GM19025 (cell line): ENCODE measurements around the gene CPSF2.
A peak's percentile ranks its signal among the peaks of the same experiment; 100 is the strongest.

ENCODE experiments used
- ATAC-seq: cut with Tn5 transposase; IDR thresholded peaks from one replicate; pipeline ENCODE4 v1.9.1; 2021; ENCODE audit warnings: mild to moderate bottlenecking, low read depth, moderate library complexity; ENCODE audit not compliant: unreplicated experiment

The CPSF2 gene

DNA sequence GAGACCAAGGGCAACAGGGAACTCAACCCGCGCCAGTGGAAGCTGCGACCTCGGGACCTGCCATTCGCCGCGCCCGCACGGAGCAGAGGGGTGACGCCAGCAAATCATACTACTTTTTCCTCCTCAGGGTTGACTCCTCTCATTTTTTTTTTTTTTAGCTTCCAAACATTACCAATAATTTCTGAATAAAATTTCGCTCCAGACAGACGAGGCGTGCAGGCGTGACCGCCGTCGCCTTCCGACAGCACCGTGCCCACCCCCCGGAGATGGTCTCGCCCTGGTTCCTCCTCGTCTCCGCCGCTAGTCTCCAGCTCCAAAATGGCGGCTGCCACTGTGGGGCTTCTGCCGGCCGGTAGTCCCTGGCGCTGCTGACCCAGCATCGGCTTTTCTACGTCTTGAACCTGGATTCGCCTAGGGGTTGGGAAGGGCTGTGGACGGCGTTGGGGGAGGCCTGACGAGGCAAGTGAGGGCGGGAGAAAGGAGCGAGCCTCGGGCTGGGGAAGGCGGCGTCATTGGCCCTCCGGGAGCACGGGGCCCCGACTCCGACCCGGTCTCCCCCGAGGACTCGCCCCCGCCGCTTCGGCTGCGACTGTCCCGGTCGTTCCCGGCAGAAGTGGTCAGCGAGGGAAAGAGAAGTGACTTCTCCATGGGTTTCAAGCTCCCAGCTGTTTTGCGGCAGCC lies at the start of gene CPSF2, which contains the start of gene NDUFB1:
Gene CPSF2 (plus strand): TSS at position 300 of the 681 bp plus-strand sequence. CDS start 9,016 bp downstream, outside the sequence.
Gene NDUFB1 (minus strand): TSS at position 37 of the 681 bp plus-strand sequence. CDS start 4,069 bp downstream, outside the sequence.
- peak; percentile 89 for ATAC-seq

DNA sequence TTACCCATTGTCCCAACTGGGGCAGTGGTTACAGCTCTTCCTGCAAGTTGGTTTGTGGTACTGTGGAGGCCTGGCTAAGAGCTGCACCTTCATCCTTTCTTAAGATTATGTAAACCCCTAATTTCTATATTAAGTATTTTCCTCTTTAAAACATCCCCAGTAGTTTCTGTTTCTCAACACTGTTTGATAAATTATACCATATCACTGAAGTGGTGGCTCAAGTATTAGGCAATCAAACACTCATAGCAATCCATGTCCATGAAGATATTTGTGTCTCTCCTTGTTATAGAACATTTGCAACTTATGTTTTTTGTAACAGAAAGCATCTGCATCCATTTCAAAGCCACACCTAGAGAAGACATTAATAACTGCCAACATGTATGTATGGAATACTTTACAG lies 47.2 kb upstream of the CPSF2 start:
- no peak for ATAC-seq

DNA sequence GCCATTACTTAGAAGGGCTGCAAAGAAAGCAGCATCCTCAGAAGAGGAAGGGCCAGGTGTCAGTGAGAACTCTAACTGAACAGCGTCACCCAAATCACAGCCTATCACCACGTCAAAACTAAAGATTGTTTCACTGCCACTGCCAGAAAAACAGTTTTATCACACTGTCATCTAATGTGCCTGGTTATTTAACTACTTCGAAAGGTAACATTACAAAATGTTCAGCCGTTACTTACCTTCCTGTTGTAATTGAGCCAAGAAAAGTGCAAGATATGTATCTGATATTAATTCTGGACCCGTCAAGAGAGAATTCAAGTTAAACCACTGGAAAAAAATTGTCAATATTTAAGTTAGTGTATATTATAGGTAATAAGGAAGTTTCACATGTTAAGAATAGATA lies 33.3 kb upstream of the CPSF2 start:
- no peak for ATAC-seq

DNA sequence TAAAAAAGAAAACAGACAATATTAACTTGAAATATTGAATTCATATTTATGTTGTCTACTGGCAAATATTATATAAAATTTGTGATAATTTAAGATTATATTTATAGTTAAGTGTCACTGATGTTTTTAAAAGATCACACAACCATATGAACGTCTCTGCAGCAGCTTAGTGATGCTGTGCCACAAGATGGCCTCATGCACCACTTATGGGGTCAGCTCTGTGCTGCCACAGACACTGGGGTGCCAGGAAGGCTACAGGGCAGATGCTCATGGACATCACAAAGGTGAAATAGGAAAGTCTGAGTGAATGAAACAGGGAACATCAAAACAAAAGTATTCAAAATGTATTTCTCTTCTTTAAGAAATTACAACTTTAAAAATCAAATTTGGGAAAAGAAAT lies 28.4 kb upstream of the CPSF2 start:
- no peak for ATAC-seq

DNA sequence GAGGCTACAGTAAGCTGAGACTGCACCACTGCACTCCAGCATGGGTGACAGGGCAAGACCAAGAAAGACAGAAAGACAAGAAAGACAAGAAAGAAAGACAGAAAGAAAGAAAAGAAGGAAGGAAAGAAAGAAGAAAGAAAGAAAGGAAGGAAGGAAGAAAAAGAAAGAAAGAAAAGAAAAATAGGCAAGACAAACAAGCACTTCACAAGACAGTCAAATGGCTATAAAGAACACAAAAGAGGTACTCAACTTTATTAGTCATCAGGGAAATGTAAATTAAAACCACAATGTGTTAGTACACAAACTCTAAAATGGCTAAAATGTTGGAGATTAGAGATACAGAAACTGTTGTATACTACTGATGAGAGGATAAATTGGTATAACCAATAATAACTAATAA lies 22.0 kb upstream of the CPSF2 start:
- no peak for ATAC-seq

DNA sequence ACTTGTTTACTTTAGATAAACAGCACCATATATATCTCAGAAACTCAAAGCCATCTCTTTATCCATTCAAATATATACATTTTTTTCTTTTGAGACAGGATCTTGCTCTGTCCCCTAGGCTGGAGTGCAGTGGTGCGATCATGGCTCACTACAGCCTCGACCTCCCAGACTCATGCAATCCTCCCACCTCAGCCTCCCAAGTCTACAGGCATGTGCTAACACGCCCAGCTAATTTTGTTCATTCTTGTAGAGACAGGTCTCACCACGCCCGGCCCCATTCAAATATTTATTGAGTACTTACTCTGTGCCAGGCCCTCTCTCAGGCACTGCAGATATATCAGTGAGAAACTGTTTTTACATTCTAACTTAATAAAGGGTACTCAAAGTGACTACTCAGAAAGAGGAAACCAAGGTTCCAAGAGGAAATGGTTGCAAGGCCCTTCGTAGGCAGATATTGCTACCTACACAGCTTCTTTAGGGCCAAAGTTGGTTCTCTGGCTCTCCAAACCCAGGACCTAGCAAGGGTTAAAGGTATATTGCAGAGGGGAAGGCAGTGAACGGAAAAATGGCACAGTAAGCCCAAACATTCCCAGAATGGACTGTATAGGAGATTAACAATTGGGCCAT lies 18.3 kb upstream of the CPSF2 start:
- no peak for ATAC-seq

DNA sequence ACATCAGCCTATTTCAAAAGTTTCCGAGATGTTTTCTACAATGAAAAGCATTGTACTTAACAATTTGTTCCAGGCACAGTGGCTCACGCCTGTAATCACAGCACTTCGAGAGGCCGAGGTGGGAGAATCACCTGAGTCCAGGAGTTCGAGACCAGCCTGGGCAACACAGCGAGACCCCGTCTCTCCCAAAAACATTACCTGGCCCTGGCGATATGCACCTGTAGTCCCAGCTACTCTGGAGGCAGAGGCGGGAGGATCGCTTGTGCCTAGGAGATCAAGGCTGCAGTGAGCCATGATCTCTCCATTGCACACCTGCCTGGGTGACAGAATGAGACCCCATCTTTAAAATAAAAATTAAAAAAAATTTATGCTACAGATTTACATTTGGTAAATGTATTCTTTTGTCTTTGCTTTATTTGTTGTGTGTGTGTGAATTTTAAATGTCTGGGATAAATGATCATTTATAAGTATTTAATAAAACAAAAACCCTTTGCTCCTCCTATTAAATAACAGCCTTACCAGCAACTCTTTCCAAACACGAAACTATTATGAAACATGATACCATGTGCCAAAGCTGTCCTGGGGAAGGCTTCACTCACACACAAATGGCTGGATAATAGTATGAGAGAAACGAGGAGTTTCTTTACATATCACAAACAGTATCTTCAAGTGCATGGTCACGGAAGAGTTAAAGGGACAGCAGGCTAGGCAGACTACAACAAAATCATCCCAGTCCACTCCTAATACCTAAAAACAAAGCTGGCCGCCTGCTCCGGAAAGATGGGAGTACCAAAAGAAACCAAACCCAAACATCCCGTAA lies 16.5 kb upstream of the CPSF2 start:
- no peak for ATAC-seq

DNA sequence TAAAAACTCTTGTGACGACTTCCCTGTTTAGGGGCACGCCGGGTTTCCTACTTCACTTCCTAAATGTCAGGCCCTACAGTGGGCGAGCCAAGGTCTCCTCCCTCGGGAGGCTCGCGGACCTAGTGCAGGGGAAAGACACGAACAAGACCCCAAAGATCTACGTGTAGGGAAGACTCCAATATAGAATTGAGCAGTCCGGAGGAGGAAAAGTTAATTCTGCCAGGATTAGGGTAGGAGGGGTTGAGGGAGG lies 16.0 kb upstream of the CPSF2 start:
- peak; percentile 3 for ATAC-seq

DNA sequence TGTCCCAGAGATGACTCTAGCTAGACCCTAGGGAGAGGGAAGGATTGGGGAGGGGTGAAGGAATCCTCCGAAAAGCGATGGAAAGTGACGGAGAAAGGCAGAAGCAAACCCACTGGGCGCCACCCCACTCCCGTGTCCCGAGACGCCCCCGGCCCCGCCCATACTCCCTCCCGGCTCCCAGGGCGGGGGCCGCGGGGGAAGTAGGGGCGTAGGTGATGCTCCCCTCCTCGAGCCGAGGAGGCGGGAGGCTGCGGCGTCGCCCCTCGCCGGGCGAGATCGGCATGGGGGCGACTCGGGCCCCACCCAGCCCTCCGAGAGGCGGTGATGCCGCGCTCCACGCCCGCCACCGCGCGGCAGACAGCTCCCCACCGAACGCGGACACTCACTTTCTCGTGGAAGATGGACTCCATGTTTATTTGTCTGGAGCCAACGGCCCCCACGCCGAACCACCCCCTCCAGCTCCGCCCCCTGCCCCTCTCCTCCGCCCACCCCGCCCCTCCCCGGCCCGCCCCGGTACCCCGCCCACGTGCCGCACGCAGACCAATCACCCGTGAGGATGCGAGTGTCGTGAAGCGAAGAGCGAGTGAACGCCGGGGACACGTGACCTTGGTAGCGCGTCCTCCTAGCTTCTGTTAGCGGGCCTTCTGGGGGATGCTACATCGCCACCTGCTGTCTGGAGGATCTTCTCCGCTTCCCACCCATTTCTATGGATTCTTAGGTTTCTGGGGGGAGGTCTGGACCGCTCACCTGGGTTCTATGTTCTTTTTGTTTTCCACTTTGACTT lies 15.4 kb upstream of the CPSF2 start, which contains the start of gene ATXN3:
Gene ATXN3 (minus strand): TSS at position 440 of the 784 bp plus-strand sequence. CDS start 30 bp downstream, at position 410.
- ATAC-seq = peak; percentile 84

DNA sequence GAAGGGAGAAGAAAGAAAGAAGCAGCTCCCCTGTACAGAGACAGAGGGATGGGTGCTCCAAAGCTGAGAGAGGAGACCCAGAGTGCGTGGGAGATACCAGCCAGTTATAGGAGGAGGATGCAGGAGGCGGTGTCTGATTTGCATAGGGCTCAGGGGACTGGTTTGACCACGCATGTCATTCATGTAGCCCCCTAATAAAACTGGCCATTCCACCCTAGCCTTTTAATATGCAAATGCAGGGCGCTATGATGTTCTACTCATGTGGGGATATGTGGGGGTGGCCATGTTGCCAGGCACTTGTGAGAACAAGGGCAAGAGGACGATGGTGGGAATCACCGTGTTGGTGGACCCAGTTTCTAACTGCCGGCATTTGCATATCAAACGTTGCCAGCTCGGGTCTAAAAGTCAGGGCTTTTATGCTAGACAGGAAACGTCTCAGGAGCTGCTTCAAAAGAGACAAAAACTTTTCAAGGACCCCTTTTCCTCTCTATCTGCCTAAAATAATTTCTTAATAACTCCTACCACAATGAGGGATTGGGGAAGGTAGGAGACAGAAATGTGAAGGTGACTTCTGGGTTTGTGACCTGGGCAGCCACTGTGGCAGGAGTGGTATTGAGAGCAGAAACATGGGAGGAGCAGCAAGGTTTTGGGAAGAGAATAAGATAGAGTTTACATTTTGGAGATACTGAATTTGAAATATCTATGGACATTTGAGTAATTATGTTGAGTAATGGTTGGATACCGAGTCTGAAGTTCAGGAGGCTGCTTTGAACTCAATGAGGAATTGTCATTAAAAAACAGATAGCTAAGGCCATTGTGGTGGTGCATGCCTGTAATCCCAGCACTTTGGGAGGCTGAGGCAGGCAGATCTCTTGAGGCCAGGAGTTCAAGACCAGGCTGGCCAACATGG lies 13.2 kb upstream of the CPSF2 start:
- ATAC-seq = no peak

DNA sequence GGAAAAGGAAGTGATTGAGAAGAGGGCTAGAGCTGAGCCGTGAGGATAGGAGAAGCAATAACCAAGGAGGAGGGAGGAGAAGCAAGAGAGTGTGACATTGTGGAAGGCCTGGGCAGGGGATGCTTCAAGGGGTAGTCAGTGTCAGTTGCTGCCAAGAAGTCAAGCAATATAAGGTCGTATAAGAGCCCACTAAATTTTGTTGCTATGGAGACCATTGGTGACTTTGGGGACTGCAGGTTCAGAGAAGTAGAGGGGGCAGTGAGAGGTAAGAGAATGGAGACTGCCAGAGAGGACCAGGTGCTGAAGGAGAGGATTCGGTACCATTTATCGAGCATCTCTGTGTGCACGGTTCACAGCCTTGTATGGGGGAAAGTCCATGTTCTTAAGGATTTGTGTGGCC lies 12.3 kb upstream of the CPSF2 start:
- ATAC-seq = no peak

DNA sequence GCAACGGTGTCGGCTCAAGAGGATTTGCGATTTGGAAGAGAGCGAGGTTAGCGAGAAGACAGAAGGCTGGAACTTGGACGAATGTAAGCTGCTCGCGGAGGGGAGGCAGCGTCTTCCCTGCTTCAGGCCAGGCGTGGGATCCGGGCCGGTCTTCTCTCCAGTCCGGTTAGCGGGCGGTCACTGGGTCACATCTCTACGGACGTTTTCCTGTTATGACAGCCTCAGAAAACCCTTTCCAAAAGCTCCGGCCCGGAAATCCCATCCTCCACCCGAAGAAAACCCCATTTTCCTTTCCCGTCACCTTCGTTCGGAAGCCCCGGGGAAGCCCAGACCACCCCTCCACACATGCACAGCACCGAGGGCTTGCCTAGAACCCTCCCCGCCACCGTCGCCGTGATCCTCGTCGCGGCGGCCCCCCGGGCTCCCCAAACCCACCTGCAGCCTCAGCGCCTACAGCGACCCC lies 531 bp upstream of the CPSF2 start:
- ATAC-seq = no peak

DNA sequence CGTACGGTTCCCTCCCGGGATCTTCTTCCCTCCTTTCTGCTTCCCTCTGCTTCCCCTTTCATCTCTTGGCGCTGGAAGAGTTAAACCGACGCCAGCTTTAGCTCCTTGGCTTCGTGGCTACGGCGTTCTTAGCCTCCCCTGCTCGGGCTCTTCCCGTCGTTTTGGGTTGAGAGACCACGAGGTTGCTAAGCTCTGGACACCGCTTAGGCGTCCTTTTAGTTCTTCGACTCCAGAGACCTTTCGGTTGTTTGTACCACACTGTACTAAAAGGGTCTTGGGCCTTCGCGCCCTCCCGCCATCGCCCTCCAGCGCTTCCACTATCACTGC lies 545 bp downstream of the CPSF2 start:
- peak; percentile 3 for ATAC-seq

DNA sequence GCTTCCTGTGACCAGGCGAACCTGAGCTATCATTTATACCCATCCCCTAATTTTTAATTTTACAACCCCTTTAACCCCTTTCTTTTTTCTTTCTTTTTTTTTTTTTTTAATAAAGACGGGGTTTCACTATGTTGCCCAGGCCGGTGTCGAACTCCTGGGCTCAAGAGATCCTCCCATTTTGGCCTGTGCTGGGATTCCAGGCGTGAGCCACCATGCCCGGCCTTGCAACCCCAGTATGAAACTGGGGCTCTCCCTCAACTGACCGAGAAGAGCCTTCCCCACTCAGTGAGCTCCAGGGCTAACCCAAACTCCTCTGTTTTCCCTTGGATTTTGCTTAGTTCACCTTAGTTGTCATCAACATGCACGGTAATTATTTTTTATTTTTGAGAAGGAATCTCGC lies 992 bp downstream of the CPSF2 start:
- ATAC-seq = no peak

DNA sequence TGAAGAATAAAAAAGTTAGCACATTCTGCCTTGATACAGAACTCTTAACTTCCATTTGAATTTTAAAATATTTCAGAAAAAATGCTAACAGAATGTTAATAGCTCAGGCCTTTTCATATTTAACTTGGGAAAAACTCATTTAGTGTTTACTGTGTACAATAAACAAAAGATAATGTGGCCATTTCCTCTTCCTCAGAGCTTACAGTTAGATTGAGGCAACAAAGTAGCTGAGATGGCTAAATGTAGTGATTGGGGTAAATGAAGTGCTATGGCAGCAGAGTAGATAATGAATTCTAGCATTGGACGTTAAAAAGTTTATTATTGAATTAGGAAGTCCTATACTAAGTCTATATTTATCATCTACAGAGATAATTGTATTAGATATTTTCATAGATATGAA lies 12.7 kb downstream of the CPSF2 start:
- no peak for ATAC-seq

DNA sequence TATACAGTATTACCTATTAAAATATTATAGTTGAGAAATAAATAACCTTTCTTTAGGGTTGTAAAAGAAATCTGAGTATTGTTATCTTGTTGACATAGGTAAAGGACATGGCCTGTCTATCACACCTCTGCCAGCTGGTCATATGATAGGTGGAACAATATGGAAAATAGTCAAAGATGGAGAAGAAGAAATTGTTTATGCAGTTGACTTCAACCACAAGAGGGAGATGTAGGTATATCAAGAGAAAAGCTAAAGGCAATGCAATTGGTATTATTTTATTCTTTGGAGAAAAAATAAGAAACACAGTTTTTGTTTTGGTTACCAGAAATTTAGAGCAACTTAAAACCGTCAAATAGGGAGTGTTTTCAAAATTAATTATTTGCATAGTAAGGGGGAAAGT lies 13.5 kb downstream of the CPSF2 start:
- ATAC-seq = no peak

DNA sequence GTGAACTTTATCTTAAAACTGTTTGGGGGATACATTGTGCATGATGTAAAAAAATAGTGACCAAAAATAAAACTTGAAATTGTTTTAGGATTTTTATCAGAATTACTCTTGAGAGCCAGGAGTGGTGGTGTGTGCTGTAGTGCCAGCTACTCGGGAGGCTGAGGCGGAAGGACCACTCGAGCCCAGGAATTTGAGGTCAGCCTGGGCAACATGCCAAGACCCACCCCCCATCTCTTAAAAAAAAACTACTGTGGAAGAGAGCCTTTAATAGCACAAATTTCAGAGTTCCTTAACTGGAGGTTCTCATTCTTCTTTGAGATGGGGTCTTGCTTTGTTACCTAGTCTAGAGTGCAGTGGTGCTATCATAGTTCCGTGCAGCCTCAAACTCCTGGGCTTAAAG lies 21.5 kb downstream of the CPSF2 start:
- ATAC-seq = no peak

DNA sequence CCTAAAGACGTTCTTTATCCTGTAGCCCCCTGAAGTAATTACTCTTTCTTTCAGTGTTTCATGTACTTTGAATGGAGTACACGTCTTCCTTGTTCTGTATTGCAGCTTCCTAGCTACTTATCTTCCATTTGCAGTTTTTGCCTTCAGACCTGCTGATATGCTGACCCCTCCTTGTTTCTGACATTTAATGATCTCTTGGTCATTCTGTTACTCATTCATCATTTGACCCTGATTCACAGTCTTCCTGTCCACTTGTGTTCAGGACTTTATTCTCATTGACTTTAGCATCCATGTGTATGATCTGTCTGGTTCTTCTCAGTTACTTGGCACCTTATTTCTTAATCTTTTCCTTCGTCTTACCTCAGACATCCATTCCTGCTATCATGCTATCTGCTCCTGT lies 22.2 kb downstream of the CPSF2 start:
- no peak for ATAC-seq

DNA sequence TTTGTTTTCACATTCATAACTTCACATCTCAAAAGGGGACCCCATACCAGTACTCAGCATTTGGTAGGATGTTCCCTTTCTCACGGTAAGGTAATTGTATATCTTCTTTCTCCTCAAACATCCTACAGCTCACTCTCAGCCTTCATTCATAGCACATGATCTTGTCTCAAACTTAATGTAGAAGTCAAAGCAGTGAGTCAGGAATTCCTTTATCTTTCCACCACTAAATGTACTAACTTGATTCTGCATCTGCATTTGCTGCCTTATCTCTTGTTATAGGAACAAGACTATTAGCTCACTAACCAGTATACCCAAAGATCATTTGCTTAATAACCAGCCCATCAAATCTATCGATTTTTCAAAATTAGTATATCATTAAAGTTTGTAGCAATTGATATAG lies 22.9 kb downstream of the CPSF2 start:
- no peak for ATAC-seq

DNA sequence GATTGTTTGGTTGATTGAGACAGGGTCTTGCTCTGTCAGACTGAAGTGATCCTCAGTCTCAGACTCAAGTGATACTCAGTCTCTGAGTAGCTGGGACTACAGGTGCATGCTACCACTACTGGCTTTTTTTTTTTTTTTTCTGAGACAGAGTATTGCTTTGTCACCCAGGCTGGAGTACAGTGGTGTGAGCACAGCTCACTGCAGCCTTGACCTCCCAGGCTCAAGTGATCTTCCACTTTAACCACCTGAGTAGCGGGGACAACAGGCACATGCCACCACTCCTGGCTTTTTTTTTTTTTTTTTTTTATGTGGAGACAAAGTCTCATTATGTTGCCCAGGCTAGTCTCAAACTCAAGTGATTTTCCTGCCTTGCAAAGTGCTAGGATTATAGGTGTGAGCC lies 31.8 kb downstream of the CPSF2 start:
- ATAC-seq = no peak
